GM19023 (cell line): ENCODE data around the gene CNTN1.
"Not testable (repeated sequence)": the region's sequence is repeated elsewhere in the genome, so short reads cannot be mapped to it uniquely, and the experiment has no call there.

Experiments used
- ATAC-seq: cut with Tn5 transposase; IDR thresholded peaks from one replicate; pipeline ENCODE4 v1.9.1; 2021; ENCODE audit warnings: mild to moderate bottlenecking, moderate library complexity; ENCODE audit not compliant: unreplicated experiment

CNTN1 gene

DNA sequence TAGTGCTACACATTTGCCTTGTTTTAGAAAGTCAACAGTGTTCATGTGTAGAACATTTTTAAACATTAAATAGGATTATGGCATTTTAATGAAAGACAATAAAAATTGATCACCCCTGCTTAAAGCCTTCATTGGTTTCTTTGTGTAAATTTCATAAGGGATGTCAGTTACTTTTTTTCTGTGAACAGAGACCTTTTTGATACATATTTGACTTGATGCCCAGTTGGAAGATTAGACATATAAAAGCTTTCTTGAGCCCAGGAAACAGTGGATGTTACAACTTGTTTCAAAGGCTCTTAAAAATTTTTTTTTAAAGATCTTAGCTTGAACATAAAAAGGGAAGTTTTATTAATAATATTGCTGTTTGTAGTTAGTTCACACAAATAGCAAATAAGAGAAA is 327.2 kb downstream of the CNTN1 start:
- ATAC-seq = no peak

- ATAC-seq = no peak
Measured at GRCh38 chr12:41023836-41024235, 331.6 kb downstream of the CNTN1 start.

DNA sequence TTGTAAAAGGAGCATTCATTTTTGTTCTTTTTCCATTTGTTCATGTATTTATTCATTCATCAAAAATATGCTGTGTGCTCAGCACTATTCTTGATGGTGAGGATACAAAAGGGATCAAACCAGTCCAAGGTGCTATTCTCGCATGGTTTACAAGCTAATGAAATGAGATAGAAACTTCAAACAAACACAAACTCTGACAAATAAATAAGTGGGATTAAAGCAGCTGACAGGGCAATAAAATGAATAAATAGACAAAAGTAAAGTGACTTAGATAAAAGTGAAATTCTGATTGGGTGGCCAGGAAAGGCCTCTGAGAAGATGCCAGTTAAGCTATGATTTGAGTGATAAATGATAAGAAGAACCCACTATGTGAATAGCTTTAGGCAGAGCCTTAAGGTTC is 333.9 kb downstream of the CNTN1 start:
- no peak for ATAC-seq

GRCh38 chr12:41032386-41032785 is 340.1 kb downstream of the CNTN1 start:
- no peak for ATAC-seq

DNA sequence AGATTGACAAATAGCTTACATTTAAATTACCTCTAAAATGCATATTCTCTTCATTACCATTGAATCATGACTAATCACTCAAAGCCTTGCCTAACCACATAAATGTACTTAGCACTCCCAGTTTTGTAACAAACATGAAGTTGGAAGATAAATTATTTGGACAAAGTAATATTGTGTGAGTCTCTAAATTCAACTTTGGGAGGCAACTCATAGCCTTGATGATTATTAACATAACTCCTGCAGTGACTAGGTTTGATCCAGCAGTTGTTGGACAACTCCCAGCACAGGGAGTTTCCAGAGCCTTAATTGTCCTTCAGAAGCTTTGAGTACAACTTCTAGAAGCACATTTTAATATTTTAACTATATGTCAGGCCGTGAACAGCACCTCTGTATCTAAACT is 342.4 kb downstream of the CNTN1 start:
- no peak for ATAC-seq

DNA sequence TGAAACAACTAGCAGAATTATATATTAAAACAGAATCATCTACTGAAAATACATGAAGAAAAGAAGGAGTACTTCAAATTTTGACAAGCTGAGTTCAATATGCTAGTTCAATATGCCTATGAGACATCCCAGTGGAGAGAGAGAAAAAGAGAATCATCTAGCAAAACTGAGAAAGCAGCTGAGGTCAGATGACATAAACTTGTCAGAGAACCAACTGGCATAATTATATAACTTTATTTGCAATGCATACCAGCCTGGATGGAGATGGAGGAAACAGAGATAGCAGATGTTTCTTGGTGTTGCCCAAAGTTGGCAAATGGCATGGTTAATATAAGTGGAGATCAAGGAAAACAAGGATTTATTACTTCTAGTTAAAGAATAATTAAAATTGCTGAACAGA is 347.2 kb downstream of the CNTN1 start:
- no peak for ATAC-seq

DNA sequence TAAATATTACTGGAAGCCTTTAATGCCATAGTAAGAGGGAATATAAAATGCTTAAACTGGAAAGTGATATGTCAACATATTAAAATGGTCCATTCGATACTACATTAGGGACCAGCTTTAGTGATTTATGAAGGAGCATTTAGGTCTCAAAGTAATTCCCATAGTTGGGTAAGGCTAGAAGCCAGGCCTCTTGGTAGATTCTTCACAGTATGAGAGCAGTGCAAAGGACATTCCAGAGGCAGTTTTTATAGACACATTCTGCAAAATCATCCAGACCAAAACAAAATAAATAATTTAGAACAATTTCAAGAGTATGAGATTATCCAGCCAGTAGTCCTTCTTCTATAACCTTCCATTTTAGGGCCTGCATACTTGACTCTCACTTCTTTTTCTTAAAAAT is 353.3 kb downstream of the CNTN1 start:
- no peak for ATAC-seq

- ATAC-seq = no peak
Measured at GRCh38 chr12:41049033-41049432, 356.8 kb downstream of the CNTN1 start.

- no peak for ATAC-seq
Measured at GRCh38 chr12:41051954-41052353, 359.7 kb downstream of the CNTN1 start.

- ATAC-seq = no peak
Measured at GRCh38 chr12:41052441-41052840, 360.2 kb downstream of the CNTN1 start.

- no peak for ATAC-seq
Measured at GRCh38 chr12:41053046-41053445, 360.8 kb downstream of the CNTN1 start.

DNA sequence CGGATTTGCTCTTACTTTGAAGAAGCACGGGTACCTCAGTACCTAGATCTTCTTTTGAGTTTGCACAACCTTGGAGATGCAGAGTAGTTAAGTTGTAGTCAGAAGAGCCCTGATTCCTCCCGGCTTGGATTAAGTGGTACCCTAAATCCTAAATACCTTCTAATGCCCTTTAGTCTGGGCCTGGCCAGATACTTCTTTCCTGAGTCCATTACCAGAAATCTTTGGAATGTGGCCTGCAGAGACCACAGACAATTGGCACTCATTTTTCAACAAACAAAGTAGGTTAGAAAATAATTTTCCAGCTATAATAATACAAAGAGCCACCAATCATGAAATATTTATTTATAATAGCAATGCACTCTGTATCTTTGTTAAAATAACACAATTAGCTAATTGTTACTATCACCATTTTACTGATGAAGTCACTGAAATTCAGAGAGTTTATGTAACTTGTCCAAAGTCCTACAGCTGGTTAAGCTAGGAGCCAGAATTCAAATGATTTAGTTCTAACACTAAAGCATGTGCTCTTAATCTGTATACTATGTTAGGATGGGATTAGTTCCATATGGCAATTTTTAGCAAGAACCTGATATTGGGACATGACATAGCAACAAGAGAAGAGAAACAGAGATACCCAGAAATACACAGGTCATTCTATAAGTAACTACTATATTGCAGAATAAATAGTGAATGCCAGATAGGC is 363.8 kb downstream of the CNTN1 start:
- no peak for ATAC-seq

DNA sequence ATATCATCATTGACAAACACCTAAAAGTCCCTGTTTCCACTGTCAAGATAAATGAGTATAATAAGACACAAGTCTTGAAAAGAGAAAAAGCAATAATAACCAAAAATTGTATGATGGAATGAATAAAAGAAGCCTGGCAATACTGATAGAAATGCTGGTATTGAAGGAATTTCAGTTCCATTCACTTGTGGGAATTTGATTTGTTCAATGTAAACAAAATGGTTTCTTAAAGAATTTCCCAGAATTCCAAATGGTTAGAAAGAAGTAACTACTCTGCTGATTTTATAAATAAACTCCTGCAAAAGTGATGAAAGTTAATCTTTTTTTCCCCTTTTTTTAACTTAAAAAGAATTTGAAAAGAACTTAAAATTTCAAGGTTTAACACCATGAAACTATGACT is 366.0 kb downstream of the CNTN1 start:
- ATAC-seq = no peak

GRCh38 chr12:41061192-41061591 is 369.0 kb downstream of the CNTN1 start:
- no peak for ATAC-seq

GRCh38 chr12:41064411-41064810 is 372.2 kb downstream of the CNTN1 start:
- ATAC-seq = no peak

DNA sequence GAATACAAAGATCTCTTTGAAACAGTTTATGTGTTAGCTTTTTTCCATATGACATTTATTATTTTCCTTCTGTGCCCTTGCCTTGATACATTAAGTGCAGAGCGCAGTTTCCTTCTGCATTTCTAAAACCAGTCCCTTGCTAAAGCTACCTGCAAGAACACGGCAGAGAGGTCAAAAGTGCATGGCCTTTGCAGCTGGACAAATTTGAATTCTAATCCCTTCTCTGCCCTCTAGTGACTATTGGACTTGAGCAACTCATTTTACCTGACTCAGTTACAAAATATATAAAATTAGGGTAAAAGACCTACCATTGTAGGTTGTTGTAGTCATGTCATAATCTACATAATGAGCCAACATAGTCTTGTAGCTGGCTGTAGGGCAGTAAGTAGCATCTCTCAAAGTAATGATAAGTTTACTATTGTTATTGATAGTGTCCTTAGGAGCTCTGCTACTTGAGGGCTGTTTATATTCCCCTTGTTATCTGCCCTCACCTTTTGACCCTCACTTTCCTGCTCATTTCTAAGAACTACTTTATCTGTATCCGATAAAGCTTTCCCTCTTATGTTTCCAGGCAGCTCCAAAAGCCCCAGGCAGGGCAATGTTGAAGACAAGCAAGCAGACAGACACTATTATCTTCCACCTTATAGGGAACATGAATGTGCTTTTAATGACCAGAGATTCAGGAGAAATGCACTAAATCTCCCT is 375.9 kb downstream of the CNTN1 start:
- no peak for ATAC-seq

DNA sequence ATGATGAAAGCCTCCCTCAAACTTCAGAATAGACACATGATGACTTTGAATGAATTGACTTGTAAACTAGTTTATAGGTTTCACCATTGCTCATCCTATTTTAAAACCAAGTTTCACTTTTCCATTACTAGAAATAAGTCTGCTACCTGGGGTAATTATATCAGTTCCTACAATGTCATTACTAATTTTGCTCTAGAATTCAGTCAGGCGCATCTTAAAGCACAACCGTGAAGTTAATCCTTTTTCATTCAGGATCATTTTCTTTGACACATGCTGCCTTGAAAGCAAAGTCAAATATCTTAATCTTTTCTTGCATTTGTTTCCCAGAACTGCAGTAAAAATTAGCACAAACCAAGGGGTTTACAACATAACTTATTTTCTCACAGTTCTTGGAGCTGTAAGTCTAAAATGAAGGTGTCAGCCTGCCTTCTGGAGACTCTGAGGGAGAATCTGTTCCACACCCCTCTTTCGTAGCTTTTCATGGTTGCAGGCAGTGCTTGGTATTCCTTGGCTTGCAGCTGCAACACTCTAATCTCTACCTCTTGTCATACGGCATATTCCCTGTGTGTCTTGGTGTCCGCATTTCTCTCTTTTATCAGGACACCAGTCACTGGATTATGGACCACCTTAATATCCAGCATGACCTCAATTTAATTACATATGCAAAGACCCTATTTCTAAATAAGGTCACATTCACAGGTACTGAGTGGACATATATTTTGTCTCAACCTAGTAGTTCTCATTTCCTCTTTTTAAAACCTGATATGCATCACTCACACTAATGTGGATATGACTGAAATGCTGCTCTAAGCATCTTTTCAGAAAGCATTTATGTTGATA is 381.6 kb downstream of the CNTN1 start:
- ATAC-seq = no peak

DNA sequence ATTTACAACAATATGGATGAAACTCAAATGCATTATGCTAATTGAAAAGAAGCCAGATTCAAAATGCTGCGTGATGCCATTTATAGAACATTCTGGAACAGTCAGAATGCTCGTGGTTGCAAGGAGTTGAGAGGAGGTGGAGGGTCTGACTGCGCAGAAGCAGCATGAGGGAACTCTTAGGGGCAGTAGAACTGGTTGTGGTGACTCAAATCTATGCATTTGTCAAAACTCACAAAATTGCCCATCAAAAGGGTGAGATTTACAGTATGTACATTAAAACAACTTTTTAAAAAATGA is 382.2 kb downstream of the CNTN1 start:
- no peak for ATAC-seq

DNA sequence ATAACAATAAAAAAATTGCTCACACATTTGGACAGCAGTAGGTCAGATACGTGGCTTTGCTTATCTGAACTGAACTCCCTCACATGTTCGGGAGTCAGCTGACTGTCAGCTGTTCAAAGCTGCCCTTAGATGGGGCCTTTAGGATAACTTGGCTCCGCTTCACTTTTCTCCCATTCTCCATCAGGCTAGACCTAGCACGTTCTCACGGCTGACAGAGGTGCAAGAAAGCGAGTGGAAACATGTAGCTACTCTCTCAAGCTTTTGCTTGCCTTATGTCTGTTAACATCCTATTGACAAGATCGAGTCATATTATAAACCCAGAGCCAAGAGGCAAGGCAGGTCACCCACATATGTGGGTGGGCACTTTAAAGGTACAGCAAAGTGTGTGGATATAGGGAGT is 383.9 kb downstream of the CNTN1 start:
- no peak for ATAC-seq

DNA sequence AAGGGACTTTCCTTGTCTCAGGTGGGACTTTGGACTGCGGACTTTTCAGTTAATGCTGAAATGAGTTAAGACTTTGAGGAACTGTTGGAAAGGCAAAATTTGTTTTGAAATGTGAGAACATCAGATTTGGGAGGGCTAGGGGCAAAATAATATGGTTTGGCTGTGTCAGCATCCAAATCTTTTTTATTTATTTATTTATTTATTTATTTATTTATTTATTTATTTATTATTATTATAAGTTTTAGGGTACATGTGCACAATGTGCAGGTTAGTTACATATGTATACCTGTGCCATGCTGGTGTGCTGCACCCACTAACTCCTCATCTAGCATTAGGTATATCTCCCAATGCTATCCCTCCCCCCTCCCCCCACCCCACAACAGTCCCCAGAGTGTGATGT is 389.0 kb downstream of the CNTN1 start:
- ATAC-seq = not testable (repeated sequence)

DNA sequence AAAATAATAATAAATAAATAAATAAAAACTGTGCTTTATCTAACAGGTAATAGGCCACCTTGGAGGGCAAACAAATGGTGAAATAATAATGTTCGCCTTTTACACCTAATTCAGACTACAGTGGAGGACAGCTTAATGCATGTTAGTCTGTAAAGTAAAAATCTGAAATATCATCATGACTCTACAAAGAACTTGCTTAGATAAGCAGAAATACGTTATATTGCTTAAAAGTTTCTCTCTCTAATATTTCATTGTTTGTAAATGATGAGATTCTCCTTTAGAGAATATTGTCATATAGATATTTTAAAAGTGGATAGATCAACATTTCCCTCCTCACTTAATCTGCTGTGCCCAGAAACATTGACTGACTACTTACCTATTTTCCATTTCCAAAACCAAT is 397.2 kb downstream of the CNTN1 start:
- no peak for ATAC-seq

- no peak for ATAC-seq
Measured at GRCh38 chr12:41092115-41092514, 399.9 kb downstream of the CNTN1 start.
